SH-SY5Y (cell line): ENCODE data around the gene DNAH5.

Experiments
- GATA2 ChIP-seq: IDR thresholded peaks from 2 replicates; pipeline ENCODE4 v1.6.1; 2011; ENCODE audit warnings: mild to moderate bottlenecking, low read depth, low read length
- GATA3 ChIP-seq: IDR thresholded peaks from 2 replicates; pipeline ENCODE4 v1.6.1; 2011; ENCODE audit warnings: low read depth, mild to moderate bottlenecking, low read length, moderate library complexity

- TF ChIP-seq GATA3 (no peak), GATA2 (no peak)
These were observed 25.4 kb downstream of the DNAH5 start for GRCh38 chr5:13919087-13919486.
